GM19238 (cell line): Measurements from ENCODE around the gene TIMM22.

Source experiments
- DNase-seq: peaks from one replicate; pipeline ENCODE4 v3.0.0; 2011; ENCODE audit warnings: low spot score; ENCODE audit not compliant: insufficient read length

Gene TIMM22

GRCh38 chr17:1001640-1002411 lies 4.9 kb downstream of the TIMM22 start:
- DNase-seq = no peak

GRCh38 chr17:1002412-1002753 lies 5.5 kb downstream of the TIMM22 start:
- DNase-seq = no peak

- no peak for DNase-seq
Measured at GRCh38 chr17:1002771-1003555, 6.0 kb downstream of the TIMM22 start.

- DNase-seq = no peak
Measured at GRCh38 chr17:1003633-1003971, 6.7 kb downstream of the TIMM22 start.

- DNase-seq = no peak
Measured at GRCh38 chr17:1003972-1004768, 7.2 kb downstream of the TIMM22 start.

- DNase-seq = no peak
Measured at GRCh38 chr17:1004769-1005295, 7.9 kb downstream of the TIMM22 start.

GRCh38 chr17:1005361-1005946 lies 8.5 kb downstream of the TIMM22 start:
- DNase-seq = no peak

GRCh38 chr17:1006054-1006453 lies 9.1 kb downstream of the TIMM22 start:
- no peak for DNase-seq

GRCh38 chr17:1007310-1008007 lies 10.5 kb downstream of the TIMM22 start:
- DNase-seq = no peak

GRCh38 chr17:1008008-1008761 lies 11.3 kb downstream of the TIMM22 start:
- DNase-seq = no peak

- no peak for DNase-seq
Measured at GRCh38 chr17:1009229-1010085, 12.5 kb downstream of the TIMM22 start.

GRCh38 chr17:1010086-1010450 lies 13.1 kb downstream of the TIMM22 start:
- DNase-seq = no peak

GRCh38 chr17:1010586-1010985 lies 13.7 kb downstream of the TIMM22 start:
- DNase-seq = no peak

GRCh38 chr17:1011138-1011537 lies 14.2 kb downstream of the TIMM22 start:
- DNase-seq = no peak

- no peak for DNase-seq
Measured at GRCh38 chr17:1011760-1012735, 15.1 kb downstream of the TIMM22 start.

- DNase-seq = no peak
Measured at GRCh38 chr17:1012823-1013728, 16.1 kb downstream of the TIMM22 start.

- DNase-seq = no peak
Measured at GRCh38 chr17:1013729-1014090, 16.8 kb downstream of the TIMM22 start.
